H1 (cell line): Measurements from ENCODE around the gene RFPL1.
"Not testable (repeated sequence)": the region's sequence is repeated elsewhere in the genome, so short reads cannot be mapped to it uniquely, and the experiment has no call there.

ENCODE experiments used
- POLR2A ChIP-seq, 2 experiments: IDR thresholded peaks; 1 replicate in 1 of 2; 2 replicates in 1 of 2; pipeline ENCODE4 v1.6.1; 2011; ENCODE audit warnings: low read depth in 2 of 2, low read length in 2 of 2, mild to moderate bottlenecking in 2 of 2; ENCODE audit errors: control extremely low read depth in 1 of 2
- RAD21 ChIP-seq, 2 experiments: IDR thresholded peaks in 1 of 2; conservative IDR thresholded peaks in 1 of 2; 2 replicates each; pipeline ENCODE4 v1.6.1; 2011; ENCODE audit warnings: low read depth in 2 of 2, low read length in 2 of 2, improper control_type of control experiment in 1 of 2, inconsistent platforms in 1 of 2, mild to moderate bottlenecking in 1 of 2, moderate library complexity in 1 of 2
- TF ChIP-seq, protein P1 (sequence below), 3 experiments: IDR thresholded peaks; 1 replicate in 2 of 3; 2 replicates in 1 of 3; pipeline versions ENCODE4 v1.5.1 to v1.6.1; 2011; ENCODE audit warnings: low read length in 3 of 3, mild to moderate bottlenecking in 3 of 3, inconsistent platforms in 2 of 3, low read depth in 1 of 3, moderate library complexity in 1 of 3; ENCODE audit not compliant: insufficient read depth in 1 of 3; ENCODE audit errors: control extremely low read depth in 1 of 3

DNA sequence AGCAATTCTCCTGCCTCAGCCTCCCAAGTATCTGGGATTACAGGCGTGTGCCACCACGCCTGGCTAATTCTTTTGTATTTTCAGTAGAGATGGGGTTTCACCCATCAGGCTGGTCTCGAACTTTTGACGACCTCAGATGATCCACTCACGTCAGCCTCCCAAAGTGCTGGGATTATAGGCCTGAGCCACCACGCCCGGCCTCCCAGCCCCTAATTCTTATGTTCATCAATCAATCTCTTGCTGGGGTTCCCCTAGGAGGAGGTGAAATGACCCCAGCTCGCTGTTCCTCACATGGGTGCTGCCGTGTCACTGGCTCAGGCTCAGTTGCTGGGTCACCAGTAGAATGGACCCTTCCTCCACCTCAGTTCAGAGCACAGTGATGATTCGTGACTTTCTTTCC, at the start of gene RFPL1:
- TF ChIP-seq, protein P1, sequence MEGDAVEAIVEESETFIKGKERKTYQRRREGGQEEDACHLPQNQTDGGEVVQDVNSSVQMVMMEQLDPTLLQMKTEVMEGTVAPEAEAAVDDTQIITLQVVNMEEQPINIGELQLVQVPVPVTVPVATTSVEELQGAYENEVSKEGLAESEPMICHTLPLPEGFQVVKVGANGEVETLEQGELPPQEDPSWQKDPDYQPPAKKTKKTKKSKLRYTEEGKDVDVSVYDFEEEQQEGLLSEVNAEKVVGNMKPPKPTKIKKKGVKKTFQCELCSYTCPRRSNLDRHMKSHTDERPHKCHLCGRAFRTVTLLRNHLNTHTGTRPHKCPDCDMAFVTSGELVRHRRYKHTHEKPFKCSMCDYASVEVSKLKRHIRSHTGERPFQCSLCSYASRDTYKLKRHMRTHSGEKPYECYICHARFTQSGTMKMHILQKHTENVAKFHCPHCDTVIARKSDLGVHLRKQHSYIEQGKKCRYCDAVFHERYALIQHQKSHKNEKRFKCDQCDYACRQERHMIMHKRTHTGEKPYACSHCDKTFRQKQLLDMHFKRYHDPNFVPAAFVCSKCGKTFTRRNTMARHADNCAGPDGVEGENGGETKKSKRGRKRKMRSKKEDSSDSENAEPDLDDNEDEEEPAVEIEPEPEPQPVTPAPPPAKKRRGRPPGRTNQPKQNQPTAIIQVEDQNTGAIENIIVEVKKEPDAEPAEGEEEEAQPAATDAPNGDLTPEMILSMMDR (IDR thresholded peaks at IDR 0.05; ENCODE audit: control extremely low read depth in 1 of 3, insufficient read depth in 1 of 3, low read depth in 1 of 3, low read length in 3 of 3), result not testable (repeated sequence)
- not testable (repeated sequence) for TF ChIP-seq RAD21 (IDR thresholded peaks at IDR 0.05 in 1 of 2, conservative IDR thresholded peaks at IDR 0.05 in 1 of 2; ENCODE audit: low read depth in 2 of 2, low read length in 2 of 2); POLR2A (IDR thresholded peaks at IDR 0.05; ENCODE audit: control extremely low read depth in 1 of 2, low read depth in 2 of 2, low read length in 2 of 2)
